SIG-M5 treated with dmso at 0.1 percent for 504 hours (cell line): ENCODE data around the gene YARS1.

Experiments used
- DNase-seq: peaks from one replicate; lab custom pipeline; 2025; ENCODE audit not compliant: unreplicated experiment; lab: John Stamatoyannopoulos, UW

Gene YARS1

GRCh38 chr1:32766328-32766972 is 50.7 kb downstream of the YARS1 start:
- DNase-seq, result no peak

- no peak for DNase-seq
Observed at GRCh38 chr1:32765570-32766327, 51.4 kb downstream of the YARS1 start.

GRCh38 chr1:32764826-32765569 is 52.2 kb downstream of the YARS1 start:
- DNase-seq, result no peak

- no peak for DNase-seq
Observed at GRCh38 chr1:32763221-32763620, 53.9 kb downstream of the YARS1 start.

GRCh38 chr1:32761936-32762335 is 55.2 kb downstream of the YARS1 start:
- DNase-seq, result no peak

GRCh38 chr1:32761253-32761877 is 55.8 kb downstream of the YARS1 start:
- DNase-seq, result peak; percentile 18

- DNase-seq, result peak; percentile 44
Observed at GRCh38 chr1:32759997-32760623, 57.0 kb downstream of the YARS1 start.

- peak; percentile 19 for DNase-seq
Observed at GRCh38 chr1:32759521-32759981, 57.6 kb downstream of the YARS1 start.

- no peak for DNase-seq
Observed at GRCh38 chr1:32758795-32759430, 58.2 kb downstream of the YARS1 start.

- DNase-seq, result no peak
Observed at GRCh38 chr1:32758177-32758794, 58.9 kb downstream of the YARS1 start.

GRCh38 chr1:32757213-32757895 is 59.8 kb downstream of the YARS1 start:
- DNase-seq, result no peak

GRCh38 chr1:32755810-32756159 is 61.4 kb downstream of the YARS1 start:
- no peak for DNase-seq

- no peak for DNase-seq
Observed at GRCh38 chr1:32755098-32755809, 61.9 kb downstream of the YARS1 start.

- DNase-seq, result no peak
Observed at GRCh38 chr1:32754317-32755097, 62.7 kb downstream of the YARS1 start.

GRCh38 chr1:32753532-32754316 is 63.4 kb downstream of the YARS1 start:
- DNase-seq, result peak; percentile 45

GRCh38 chr1:32749771-32750170 is 67.4 kb downstream of the YARS1 start:
- no peak for DNase-seq

- DNase-seq, result no peak
Observed at GRCh38 chr1:32749332-32749731, 67.8 kb downstream of the YARS1 start.
